ENCODE data around the gene CDH13.

- TF ChIP-seq SIN3A (IDR thresholded peaks at IDR 0.05; ENCODE audit: borderline replicate concordance, insufficient read depth, low read length) (no peak), TAF1 (IDR thresholded peaks at IDR 0.05; ENCODE audit: borderline replicate concordance, insufficient read depth, low read length) (no peak), FOXP2 (optimal IDR thresholded peaks at IDR 0.05; ENCODE audit: borderline replicate concordance, extremely low read depth, extremely low read length, insufficient read depth) (no peak)
Observed at GRCh38 chr16:82658796-82659195, 32.0 kb downstream of the CDH13 start.
